Measurements from ENCODE around the gene POLE.

Gene POLE

DNA sequence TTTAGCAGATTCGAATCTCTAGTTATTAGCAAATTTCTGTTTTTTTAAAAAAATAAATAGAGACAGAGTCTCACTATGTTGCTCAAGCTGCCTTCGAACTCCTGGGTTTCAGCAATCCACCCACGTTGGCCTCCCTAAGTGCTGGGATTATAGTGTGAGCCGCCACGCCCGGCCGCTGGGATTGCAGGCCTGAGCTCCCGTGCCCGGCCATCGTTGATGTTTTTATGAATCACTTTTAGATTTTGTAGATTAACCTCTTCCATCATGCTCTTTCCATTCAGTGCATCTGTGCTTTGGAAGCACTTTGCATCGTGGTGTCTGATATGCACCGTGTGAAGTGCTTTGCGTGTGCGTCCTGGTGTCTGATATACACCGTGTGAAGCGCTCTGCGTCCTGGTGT, 44.4 kb upstream of the POLE start:
- in situ Hi-C loops (cut with HindIII; ENCODE audit: low sequenced_read_pairs), result no loop called here
- no peak overlapping the region for H3K4me3 ChIP-seq (ENCODE audit: low read depth, low read length)
- no peak for DNase-seq (ENCODE audit: low read depth, low spot score)
- TF ChIP-seq, protein P1, sequence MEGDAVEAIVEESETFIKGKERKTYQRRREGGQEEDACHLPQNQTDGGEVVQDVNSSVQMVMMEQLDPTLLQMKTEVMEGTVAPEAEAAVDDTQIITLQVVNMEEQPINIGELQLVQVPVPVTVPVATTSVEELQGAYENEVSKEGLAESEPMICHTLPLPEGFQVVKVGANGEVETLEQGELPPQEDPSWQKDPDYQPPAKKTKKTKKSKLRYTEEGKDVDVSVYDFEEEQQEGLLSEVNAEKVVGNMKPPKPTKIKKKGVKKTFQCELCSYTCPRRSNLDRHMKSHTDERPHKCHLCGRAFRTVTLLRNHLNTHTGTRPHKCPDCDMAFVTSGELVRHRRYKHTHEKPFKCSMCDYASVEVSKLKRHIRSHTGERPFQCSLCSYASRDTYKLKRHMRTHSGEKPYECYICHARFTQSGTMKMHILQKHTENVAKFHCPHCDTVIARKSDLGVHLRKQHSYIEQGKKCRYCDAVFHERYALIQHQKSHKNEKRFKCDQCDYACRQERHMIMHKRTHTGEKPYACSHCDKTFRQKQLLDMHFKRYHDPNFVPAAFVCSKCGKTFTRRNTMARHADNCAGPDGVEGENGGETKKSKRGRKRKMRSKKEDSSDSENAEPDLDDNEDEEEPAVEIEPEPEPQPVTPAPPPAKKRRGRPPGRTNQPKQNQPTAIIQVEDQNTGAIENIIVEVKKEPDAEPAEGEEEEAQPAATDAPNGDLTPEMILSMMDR (IDR thresholded peaks at IDR 0.05; ENCODE audit: low read depth, low read length), result no peak

DNA sequence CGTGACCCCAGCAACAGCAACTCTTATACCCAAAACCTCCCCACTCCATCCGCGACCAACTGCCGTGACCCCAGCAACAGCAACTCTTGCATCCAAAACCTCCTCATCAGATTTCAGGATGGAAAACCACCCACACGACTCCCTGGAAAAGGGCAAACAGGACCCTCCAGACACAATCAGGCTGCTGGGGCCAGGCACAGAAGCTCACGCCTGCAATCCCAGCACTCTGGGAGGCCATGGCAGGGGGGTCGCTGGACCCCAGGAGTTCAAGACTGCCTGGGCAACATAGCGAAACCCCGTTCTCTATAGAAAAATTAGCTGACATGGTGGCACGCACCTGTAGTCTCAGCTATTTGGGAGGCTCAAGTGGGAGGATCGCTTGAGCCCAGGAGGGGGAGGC, 43.2 kb upstream of the POLE start:
- in situ Hi-C loops (cut with HindIII; ENCODE audit: low sequenced_read_pairs), result no loop called here
- H3K4me3 ChIP-seq (ENCODE audit: low read depth, low read length), result no peak overlapping the region
- DNase-seq (ENCODE audit: low read depth, low spot score), result no peak
- TF ChIP-seq, protein P1 (IDR thresholded peaks at IDR 0.05; ENCODE audit: low read depth, low read length), result no peak

DNA sequence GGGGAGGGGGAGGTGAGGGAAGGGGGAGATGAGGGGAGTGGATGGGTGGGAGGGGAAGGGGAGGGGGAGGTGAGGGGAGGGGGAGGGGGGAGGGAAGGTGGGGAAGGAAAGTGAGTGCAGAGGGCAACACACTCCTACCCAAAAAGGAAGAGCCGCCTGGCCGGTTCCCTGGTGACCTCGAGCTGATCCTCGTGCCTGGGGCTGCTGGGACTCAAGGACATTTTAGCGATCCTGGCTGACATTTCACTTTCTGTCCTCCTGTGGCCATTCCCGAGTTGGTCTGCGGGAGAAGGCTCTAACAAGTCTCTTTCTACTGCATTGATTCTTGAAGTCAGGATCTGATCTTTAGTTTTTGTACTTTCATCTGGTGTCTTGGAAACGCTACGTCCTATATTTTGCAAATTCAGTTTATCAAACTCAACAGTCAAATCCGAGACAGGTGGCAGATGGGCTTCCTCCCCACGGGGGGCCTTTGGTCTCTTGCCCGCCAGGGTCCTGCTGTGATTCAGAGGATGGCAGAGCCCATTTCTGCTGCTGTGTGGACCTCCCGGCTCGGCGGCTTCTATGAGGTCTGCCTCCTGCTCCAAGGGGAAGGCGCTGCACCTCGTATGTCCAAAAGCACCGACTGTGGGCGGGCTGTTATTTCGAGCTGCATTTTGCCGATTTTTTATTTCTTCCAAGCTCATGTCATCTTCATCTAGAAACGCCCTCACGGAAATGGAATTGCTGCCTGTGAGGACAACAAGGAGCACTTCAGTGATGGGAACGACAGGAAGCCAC, 42.6 kb upstream of the POLE start:
- TF ChIP-seq, protein P1 (IDR thresholded peaks at IDR 0.05; ENCODE audit: low read depth, low read length), result no peak
- DNase-seq (ENCODE audit: low read depth, low spot score), result no peak
- H3K4me3 ChIP-seq (ENCODE audit: low read depth, low read length), result no peak overlapping the region
- in situ Hi-C loops (cut with HindIII; ENCODE audit: low sequenced_read_pairs), result no loop called here

DNA sequence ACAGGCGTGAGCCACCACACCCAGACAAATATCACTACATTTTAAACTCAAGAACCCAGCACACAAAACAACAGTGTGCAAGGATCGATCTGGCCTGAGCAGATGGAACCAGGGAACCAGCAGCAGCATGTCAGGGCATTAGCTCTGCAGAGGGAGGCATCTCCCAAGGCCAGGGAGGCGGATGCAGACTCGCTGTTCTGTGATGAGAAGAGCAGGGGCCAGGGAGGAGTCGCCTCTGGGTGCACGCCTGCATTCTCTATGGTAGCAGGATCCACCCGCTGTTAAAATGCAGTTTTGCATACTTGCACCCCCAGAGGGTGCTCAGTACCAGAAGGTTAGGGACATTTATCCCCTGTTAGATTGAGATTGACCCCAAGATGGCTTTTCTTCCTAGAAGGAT, 41.4 kb upstream of the POLE start:
- TF ChIP-seq, protein P1 (IDR thresholded peaks at IDR 0.05; ENCODE audit: low read depth, low read length), result no peak
- DNase-seq (ENCODE audit: low read depth, low spot score), result no peak
- H3K4me3 ChIP-seq (ENCODE audit: low read depth, low read length), result no peak overlapping the region
- in situ Hi-C loops (cut with HindIII; ENCODE audit: low sequenced_read_pairs), result no loop called here

DNA sequence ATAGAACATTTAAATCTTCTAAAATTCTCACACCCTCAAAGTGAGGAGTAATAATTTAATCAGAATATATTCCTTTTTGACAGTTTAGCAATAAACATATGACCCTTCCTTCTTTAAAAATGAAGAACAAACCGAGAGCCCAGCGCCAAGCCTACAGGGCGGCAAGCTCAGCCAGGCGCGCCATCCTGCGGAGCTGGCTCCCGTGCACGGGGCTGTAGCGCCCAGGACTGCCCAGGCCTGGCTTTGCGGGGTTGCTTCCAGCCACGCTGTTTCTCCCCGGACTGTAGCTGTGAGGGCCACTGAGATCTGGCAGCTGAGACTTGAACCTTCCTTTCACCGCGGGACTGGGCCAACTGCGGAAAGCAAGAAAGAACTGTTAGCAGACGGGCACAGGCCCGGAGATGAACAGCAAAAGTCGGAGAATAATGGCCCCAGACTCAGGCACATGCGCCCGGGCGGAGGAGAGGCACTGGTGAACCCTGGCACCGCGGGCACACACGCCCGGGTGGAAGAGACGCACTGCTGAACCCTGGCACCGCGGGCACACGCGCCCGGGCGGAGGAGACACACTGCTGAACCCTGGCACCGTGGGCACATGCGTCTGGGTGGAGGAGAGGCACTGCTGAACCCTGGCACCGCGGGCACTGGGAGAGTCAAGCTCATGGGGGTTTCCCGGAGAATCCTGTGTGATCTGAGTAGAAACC, 40.1 kb upstream of the POLE start:
- TF ChIP-seq, protein P1 (IDR thresholded peaks at IDR 0.05; ENCODE audit: low read depth, low read length), result no peak
- H3K4me3 ChIP-seq (ENCODE audit: low read depth, low read length), result no peak overlapping the region
- in situ Hi-C loops (cut with HindIII; ENCODE audit: low sequenced_read_pairs), result no loop called here
- DNase-seq (ENCODE audit: low read depth, low spot score), result no peak

DNA sequence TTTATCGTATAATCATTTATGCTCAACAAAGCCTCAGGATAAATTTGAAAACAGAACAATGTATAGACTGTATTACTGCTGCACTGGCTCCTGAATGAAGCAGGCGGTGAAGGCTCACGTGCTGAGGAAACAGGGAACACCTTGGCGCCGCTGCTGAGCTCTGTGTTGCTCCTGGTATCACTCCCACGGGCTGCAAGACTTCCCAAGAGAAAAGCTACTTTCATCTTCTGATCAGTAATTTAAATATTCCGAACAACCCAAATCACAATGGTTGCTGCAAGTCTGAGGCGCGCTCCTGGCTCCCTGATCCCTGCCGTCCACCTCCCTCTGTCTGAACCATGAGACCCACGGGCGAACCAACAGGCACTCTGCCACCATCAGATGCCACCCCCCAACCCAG, 39.2 kb upstream of the POLE start:
- no peak overlapping the region for H3K4me3 ChIP-seq (ENCODE audit: low read depth, low read length)
- TF ChIP-seq, protein P1 (IDR thresholded peaks at IDR 0.05; ENCODE audit: low read depth, low read length), result no peak
- in situ Hi-C loops (cut with HindIII; ENCODE audit: low sequenced_read_pairs), result no loop called here
- DNase-seq (ENCODE audit: low read depth, low spot score), result no peak
